T47D (cell line): Measurements from ENCODE around the gene TRIM49D2.
"Not testable (repeated sequence)": the region's sequence is repeated elsewhere in the genome, so short reads cannot be mapped to it uniquely, and the experiment has no call there.

Experiments used
- DNase-seq, 2 experiments: peaks; one replicate each; pipeline versions ENCODE4 v3.0.0 to v3.0.0-alpha.2; 2011 to 2012; ENCODE audit warnings: low read depth in 1 of 2, low spot score in 1 of 2
- JUND ChIP-seq: IDR thresholded peaks from 2 replicates; pipeline ENCODE4 v1.6.1; 2012; ENCODE audit warnings: low read depth
- in situ Hi-C: cut with HindIII; loops from 2 replicates; pipeline ENCODE4 v1.10.0; 2016; ENCODE audit warnings: low sequenced_read_pairs, low pct_unique_long_range_greater_than_20kb

TRIM49D2 gene, protein sequence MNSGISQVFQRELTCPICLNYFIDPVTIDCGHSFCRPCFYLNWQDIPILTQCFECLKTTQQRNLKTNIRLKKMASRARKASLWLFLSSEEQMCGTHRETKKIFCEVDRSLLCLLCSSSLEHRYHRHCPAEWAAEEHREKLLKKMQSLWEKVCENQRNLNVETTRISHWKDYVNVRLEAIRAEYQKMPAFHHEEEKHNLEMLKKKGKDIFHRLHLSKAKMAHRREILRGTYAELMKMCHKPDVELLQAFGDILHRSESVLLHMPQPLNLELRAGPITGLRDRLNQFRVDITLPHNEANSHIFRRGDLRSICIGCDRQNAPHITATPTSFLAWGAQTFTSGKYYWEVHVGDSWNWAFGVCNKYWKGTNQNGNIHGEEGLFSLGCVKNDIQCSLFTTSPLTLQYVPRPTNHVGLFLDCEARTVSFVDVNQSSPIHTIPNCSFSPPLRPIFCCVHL

DNA sequence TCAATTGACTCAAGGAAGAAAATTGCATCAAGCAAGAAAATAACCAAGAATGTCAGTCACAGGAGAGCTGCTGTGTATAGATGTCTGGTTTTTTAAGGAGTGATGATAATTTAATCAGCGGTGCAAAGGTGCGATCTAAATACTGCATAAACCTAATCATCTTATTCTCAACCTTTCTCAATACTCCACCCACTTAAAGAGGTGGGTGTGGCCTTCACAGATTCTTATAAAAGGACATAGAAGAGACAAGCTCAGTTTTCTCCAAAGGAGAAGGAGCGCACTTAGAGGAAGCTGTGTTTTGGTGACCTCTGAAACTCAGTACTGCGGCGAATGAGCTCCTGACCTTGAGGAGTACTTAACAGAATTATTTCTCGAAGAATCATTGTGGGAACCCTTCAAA lies at the start of gene TRIM49D2:
TRIM49D2 (plus strand) TSS at position 301 of the 400 bp plus-strand sequence. CDS start 2,698 bp downstream, outside the sequence.
- in situ Hi-C loops, DNase-seq: not testable (repeated sequence)

- DNase-seq, in situ Hi-C loops: not testable (repeated sequence)
Observed at GRCh38 chr11:89877511-89877910, 46.4 kb upstream of the TRIM49D2 start.

GRCh38 chr11:89893245-89893644 lies 30.6 kb upstream of the TRIM49D2 start:
- DNase-seq, in situ Hi-C loops: not testable (repeated sequence)

DNA sequence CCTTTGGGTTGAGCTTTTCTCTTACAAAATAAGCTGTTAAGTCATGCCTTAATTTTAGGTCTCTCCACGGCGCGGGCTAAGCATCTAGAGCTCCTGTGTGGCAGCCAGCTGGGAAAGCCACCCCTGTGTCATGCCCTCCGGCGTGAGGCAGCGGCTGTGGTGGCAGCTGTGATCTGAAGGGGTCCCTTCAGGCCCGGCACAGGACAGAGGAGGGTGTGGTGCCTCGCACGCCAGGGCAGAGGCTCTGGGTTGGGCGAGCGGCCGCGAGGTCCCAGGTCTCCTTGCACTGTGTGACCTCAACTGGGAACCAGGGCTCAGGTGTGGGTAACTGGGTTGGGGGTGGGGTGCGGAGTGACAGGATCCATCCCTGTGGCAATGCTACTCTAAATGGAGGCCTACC lies 23.1 kb upstream of the TRIM49D2 start:
- in situ Hi-C loops, DNase-seq: not testable (repeated sequence)

- in situ Hi-C loops: no loop called here
- DNase-seq: no peak
- TF ChIP-seq JUND: no peak
Observed at GRCh38 chr11:89922195-89922660, 1.6 kb upstream of the TRIM49D2 start, which contains the start of gene TRIM49D1. Gene TRIM49D1 (minus strand): TSS chr11:89922245. CDS start chr11:89917710, 4,535 bp downstream.

DNA sequence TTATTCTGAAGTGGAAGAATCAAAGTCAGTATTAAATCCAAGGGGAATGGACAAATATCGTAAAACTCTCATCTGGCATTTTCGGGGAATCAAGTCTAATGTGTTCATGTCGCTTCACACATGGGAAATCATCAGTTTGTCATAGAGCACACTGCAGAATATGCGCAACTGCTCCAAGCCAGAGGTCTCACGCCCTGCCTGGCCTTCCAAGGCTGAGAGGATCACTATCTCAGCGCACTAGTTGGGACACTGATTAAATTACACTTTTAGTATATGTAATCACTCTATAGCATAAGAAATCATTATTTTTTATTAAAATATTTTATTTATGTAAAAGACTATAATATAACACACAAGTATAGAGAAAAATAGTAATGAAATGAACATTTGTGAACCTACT lies 37.0 kb downstream of the TRIM49D2 start:
- DNase-seq, in situ Hi-C loops: not testable (repeated sequence)

GRCh38 chr11:89965737-89966136 lies 41.9 kb downstream of the TRIM49D2 start, which contains the start of gene TRIM64:
Gene TRIM64 (plus strand): TSS chr11:89966037. CDS start chr11:89968504, 2,467 bp downstream.
- DNase-seq, in situ Hi-C loops: not testable (repeated sequence)
